GM12891 (cell line): Measurements from ENCODE around the gene MYCBP2.
"Not testable (repeated sequence)": the region's sequence is repeated elsewhere in the genome, so short reads cannot be mapped to it uniquely, and the experiment has no call there.

Experiments
- DNase-seq: peaks from one replicate; pipeline ENCODE4 v3.0.0; 2011; ENCODE audit warnings: low spot score; ENCODE audit not compliant: insufficient read length
- FAIRE-seq: peaks from 2 replicates; lab custom pipeline; 2011; peaks lifted over from hg19 to GRCh38; lab: Jason Lieb, UNC
- PAX5 ChIP-seq: IDR thresholded peaks from 2 replicates; pipeline ENCODE4 v1.6.1; 2011; ENCODE audit warnings: low read length, moderate library complexity, mild to moderate bottlenecking; ENCODE audit not compliant: insufficient read depth, severe bottlenecking
- POLR2A ChIP-seq: IDR thresholded peaks from 2 replicates; pipeline ENCODE4 v1.6.1; 2011; ENCODE audit warnings: low read depth, low read length, control low read depth
- POLR2AphosphoS5 ChIP-seq: IDR thresholded peaks from 2 replicates; pipeline ENCODE4 v1.6.1; 2011; ENCODE audit warnings: low read depth, low read length, control low read depth
- POU2F2 ChIP-seq: IDR thresholded peaks from 2 replicates; pipeline ENCODE4 v1.6.1; 2011; ENCODE audit warnings: low read depth, mild to moderate bottlenecking, control low read depth, low read length, moderate library complexity
- SPI1 ChIP-seq: IDR thresholded peaks from 2 replicates; pipeline ENCODE4 v1.6.1; 2011; ENCODE audit warnings: low read depth, low read length, control low read depth
- TAF1 ChIP-seq: IDR thresholded peaks from 2 replicates; pipeline ENCODE4 v1.6.1; 2011; ENCODE audit warnings: low read depth, low read length, control low read depth

The MYCBP2 gene

DNA sequence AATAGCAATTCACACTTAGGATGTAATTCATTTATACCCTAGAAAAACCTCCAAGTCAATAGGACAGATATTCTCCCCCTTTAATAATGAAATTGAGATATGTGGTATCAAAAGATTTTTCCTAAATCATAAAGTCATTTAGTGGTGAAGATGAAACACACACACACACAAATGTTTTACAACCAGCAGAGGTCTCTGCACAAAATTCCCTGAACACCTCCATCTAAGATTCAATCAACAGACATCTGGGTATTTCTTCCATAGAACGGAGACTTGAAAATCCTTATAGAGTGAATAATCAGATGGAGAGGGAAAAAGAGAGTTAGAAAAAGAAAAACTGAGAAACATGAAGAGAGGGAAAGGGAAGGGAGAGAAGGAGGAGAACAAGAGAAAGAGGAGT is 52.8 kb downstream of the MYCBP2 start:
- DNase-seq, result no peak
- TF ChIP-seq POU2F2 (no peak), PAX5 (no peak), POLR2A (no peak), POLR2AphosphoS5 (no peak), SPI1 (no peak), TAF1 (no peak)
- FAIRE-seq, result no peak

DNA sequence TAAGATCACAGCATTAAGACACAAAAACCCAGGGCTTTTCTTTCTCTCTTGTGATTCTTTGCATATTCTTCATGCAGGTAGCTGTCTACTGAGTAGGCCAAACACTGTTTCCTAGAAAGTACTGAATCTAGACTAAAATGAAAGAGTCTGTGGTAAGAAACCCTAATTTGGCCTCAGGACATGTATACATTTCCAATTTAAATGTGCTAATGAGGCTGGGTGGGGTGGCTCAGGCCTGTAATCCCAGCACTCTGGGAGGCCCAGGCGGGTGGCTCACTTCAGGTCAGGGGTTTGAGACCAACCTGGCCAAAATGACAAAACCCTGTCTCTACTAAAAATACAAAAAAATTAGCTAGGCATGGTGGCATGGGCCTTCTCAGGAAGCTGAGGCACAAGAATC is 57.8 kb downstream of the MYCBP2 start:
- no peak for TF ChIP-seq POLR2A
- no peak for TF ChIP-seq POLR2AphosphoS5
- no peak for TF ChIP-seq POU2F2
- no peak for TF ChIP-seq SPI1
- no peak for TF ChIP-seq TAF1
- TF ChIP-seq PAX5, result no peak
- DNase-seq, result no peak
- no peak for FAIRE-seq

DNA sequence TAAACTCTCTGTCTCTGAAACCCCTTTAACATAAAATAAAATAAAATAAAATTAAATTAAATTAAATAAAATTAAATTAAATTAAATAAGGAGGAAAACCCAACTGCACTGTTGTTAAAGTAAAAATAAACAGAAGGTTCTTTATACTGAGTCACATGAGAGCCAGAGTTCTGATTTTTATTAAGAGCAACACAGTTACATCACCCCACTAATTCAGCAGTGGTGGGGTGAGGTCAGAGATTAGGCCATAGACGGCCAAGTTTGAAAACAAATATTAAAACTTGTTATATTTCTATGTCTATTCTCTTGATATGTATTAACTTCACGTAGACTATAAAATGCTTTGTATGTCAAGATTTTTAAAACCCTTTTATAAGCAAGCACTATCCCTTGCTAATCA is 59.5 kb downstream of the MYCBP2 start:
- TF ChIP-seq PAX5, result no peak
- DNase-seq (no peak), FAIRE-seq (no peak)

DNA sequence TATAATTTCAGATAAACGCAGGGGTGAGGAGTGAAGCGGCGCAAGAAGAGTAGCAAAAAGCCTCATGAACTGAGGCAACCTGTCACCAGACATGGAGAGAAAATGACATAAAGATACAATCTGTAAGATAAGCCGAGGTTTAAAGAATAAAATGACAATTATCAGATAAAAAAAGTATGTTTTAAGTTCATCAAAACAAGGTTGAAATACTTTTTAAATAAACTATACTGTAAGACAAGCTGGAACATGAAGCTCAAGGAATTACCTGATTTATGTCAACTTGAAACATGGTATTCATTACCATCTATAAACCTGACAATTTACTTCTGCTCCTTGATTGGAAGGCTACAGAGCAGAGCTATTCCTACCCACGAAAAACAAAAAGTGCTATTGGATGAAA is 61.6 kb downstream of the MYCBP2 start:
- TF ChIP-seq POU2F2, result no peak
- TF ChIP-seq PAX5, result no peak
- no peak for TF ChIP-seq TAF1
- FAIRE-seq (no peak), DNase-seq (no peak)

DNA sequence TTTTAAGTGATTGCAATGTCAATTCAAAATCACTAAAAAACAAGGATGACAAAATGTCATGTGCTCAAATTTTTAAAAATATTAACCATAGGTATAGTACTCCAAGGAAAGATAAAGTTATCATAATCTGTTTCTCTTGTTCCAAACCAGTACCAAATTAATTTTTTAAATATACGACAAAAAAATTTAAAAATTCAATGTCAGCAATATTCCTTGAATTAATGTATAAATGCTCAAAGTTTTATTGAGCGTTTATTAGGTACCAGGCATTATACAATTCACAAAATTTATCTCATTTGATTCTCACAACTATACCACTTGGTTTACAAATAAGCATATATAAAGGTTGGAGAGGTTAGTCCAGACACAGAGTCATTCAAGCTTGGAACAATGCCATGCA is 64.7 kb downstream of the MYCBP2 start:
- DNase-seq, result no peak
- FAIRE-seq, result no peak
- no peak for TF ChIP-seq POU2F2
- TF ChIP-seq PAX5, result no peak
- no peak for TF ChIP-seq POLR2AphosphoS5
- no peak for TF ChIP-seq POLR2A
- no peak for TF ChIP-seq TAF1
- TF ChIP-seq SPI1, result no peak

DNA sequence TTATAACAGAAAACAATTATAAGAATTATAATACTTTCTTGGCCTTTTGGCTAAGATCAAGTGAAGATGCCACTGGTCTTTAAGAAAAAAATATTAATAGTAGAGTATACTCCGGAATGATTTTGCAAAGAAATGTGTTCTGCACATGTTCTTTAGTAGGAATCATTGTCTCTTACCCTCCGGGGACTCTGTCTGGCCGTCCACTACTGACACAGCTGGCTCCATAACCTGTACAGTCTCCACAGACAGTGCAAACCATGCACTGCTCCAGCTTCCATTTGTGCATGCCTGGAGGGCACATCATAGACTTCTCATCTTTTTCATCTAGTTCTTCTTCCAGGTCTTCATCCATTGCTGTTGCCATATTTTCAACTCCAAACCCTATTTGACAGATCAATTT is 75.9 kb downstream of the MYCBP2 start:
- FAIRE-seq (no peak), DNase-seq (no peak)
- no peak for TF ChIP-seq TAF1
- no peak for TF ChIP-seq POLR2A
- no peak for TF ChIP-seq POU2F2
- no peak for TF ChIP-seq POLR2AphosphoS5
- TF ChIP-seq PAX5, result no peak
- TF ChIP-seq SPI1, result no peak

DNA sequence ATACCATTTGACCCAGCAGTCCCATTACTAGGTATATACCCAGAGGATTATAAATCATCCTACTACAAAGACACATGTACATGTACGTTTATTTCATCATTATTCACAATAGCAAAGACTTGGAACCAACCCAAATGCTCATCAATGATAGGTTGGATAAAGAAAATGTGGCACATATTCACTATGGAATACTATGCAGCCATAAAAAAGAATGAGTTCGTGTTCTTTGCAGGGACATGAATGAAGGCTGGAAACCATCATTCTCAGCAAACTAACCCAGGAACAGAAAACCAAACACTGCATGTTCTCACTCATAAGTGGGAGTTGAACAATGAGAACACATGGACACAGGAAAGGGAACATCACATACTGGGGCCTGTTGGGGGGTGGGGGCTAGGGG is 81.7 kb downstream of the MYCBP2 start:
- DNase-seq, FAIRE-seq: not testable (repeated sequence)

DNA sequence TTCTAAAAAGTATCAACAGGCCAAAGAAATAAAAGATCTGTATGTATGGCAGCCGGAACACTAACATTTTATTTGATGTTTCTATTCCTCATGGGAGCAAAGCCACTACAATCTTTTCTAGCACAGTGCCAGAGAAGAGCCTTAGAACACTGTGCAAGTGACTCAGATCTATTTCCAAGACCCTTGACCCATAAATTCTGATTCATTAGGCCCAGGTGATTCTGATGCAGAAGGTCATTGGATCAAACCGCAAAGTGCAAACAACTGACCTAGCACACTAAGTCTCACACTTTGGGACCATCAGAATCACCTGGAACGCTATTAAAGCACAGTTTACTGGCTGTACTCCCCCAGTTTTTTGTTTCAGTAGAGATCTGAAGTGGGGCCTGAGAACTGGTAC is 87.6 kb downstream of the MYCBP2 start:
- TF ChIP-seq POLR2A (no peak), POU2F2 (no peak), POLR2AphosphoS5 (no peak), TAF1 (no peak)
- DNase-seq, result no peak
- FAIRE-seq, result no peak

DNA sequence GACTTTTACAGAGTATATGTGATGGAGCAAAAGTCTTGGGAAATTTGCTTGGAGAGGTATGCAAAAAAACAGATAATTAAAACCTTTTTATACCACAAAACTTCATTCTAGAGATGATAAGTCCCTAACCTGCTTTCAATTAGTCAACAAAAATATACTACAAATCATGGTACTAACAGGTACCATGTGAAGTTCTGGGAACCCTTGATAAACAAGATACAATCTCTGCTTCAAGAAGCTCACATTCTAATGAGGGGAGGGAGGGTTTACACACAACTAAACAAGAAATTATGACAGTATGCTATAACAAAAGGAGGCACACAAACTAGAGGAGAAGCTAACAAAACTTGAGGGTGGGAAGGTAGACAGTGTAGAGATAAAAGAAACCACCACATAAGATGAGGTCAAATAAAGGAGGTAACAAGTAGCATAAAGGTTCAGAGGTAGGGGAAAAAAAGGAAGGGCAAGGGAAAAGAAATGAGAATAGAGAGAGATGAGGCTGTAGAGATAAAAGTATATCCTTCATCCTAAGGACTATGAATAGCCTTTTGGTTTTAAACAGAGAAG is 91.4 kb downstream of the MYCBP2 start:
- TF ChIP-seq POLR2AphosphoS5 (no peak), PAX5 (no peak), SPI1 (no peak), POLR2A (no peak), TAF1 (no peak), POU2F2 (no peak)
- DNase-seq (no peak), FAIRE-seq (no peak)

DNA sequence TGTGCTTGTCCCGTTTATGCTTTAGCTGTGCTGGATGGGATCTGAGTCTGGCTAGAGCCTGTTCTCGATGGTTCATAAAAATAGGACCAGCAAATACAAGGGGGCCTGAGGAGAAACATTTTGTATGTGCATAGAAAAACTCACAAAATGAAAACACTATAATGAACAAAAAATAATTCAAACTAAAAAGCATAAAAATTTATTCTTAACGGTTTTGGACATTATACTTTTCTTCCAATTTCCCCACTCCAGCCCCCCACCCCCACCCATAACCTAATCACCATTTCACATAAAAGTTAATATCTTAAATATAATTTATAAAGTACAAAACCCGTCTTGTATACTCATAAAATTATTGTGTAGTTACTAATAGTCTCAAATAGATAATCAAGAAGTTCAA is 93.7 kb downstream of the MYCBP2 start:
- TF ChIP-seq SPI1 (no peak), PAX5 (no peak), POLR2AphosphoS5 (no peak), TAF1 (no peak), POU2F2 (no peak), POLR2A (no peak)
- DNase-seq (no peak), FAIRE-seq (no peak)

DNA sequence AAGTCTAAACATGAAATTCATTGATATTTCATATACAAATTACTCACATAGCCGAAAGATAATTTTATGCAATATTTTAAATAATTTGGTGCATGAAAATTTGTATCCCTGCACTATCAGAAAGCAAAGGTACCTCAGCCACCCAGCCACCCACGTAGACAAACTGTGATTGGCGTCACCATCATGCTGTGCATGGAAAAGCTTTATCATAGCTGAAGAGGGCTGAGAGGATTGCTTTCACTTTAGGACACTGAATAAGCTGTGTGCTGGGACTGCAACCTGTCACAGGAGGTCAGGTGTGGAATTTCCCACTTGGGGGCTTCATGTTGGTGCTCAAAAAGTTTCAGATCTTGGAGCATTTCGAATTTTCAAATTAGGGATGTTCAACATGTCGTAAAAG is 96.3 kb downstream of the MYCBP2 start:
- DNase-seq, result no peak
- no peak for FAIRE-seq
- no peak for TF ChIP-seq POLR2AphosphoS5
- no peak for TF ChIP-seq POLR2A
- no peak for TF ChIP-seq PAX5
- TF ChIP-seq POU2F2, result no peak
- TF ChIP-seq SPI1, result no peak
- TF ChIP-seq TAF1, result no peak
